ENCODE measurements around the gene SH3TC1.

DNA sequence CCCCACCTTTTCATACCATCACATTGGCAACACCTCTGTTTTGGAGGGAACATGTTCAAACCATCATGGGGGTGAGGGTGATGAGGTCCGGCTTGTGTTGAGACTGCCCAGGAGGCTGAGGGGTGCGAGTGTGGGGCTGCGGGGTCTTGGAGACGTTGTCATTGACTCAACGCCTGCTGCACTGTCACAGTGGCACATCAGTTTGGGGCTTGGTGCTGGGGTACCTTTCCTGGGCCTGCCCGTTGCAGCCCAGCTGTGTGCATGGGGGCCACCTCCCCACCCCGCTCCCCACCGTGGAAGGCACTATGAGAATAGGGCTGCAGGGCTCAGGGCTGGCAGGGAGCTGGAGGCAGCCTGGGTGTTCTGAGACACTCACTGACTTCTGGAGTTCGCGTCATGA lies 72.7 kb downstream of the SH3TC1 start:
- TF ChIP-seq HDAC6 (IDR thresholded peaks at IDR 0.05; ENCODE audit: low read depth, low read length) (no peak), ZNF274 (IDR thresholded peaks at IDR 0.05; ENCODE audit: borderline replicate concordance, extremely low read depth, low read length) (no peak), BCL11A (IDR thresholded peaks at IDR 0.05; ENCODE audit: low read depth in 2 of 2, low read length in 2 of 2) (no peak), TAF1 (IDR thresholded peaks at IDR 0.05; ENCODE audit: low read depth, low read length) (no peak), POLR2A (IDR thresholded peaks at IDR 0.05; ENCODE audit: control extremely low read depth in 1 of 2, low read depth in 2 of 2, low read length in 2 of 2) (no peak)
